HG02571 (cell line): Measurements from ENCODE around the gene HEMK1.

Experiments
- ATAC-seq: cut with Tn5 transposase; IDR thresholded peaks from one replicate; pipeline ENCODE4 v1.9.1; 2021; ENCODE audit warnings: mild to moderate bottlenecking, moderate library complexity; ENCODE audit not compliant: unreplicated experiment

The HEMK1 gene, protein sequence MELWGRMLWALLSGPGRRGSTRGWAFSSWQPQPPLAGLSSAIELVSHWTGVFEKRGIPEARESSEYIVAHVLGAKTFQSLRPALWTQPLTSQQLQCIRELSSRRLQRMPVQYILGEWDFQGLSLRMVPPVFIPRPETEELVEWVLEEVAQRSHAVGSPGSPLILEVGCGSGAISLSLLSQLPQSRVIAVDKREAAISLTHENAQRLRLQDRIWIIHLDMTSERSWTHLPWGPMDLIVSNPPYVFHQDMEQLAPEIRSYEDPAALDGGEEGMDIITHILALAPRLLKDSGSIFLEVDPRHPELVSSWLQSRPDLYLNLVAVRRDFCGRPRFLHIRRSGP

DNA sequence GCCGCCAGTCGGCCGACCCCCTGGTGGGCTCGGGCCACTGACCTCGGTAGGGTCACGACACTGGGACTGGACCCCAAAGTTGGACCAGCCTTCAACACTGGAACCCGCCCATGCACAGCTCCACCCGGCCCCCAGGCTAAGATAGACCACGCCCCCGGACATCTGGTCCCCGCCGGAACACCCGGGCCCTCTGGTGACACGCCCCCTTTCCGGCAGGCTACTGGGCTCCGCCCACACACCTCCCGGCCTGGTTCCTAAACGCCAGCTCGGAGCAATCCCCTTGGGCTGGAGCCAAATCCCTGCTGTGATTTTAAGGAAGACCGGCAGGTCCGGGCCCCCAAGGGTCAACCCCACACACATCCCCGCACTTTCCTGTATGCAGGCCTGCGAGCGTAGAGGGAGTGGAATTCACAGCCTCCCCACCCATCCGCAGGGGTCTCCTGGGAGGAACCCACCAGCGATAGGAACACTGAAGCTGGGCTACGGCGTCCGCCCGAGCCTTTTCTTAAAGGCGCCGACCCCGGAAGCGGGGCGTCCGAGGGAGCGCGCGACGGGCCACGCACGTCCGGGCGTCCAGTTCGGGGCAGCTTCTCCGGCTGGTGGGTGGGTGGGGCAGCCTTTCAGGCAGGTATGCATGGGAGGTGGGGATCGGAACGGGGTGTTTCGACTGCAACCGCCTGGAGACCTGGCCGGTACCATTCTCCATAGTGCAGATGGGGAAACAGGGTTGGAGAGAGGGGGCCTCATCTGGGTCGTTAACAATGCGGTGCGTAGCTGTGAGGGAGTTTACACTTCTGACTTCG lies at the start of gene HEMK1:
HEMK1 (plus strand) TSS at position 576 of the 803 bp plus-strand sequence. CDS start 1,583 bp downstream, outside the sequence.
- peak; percentile 63 for ATAC-seq

DNA sequence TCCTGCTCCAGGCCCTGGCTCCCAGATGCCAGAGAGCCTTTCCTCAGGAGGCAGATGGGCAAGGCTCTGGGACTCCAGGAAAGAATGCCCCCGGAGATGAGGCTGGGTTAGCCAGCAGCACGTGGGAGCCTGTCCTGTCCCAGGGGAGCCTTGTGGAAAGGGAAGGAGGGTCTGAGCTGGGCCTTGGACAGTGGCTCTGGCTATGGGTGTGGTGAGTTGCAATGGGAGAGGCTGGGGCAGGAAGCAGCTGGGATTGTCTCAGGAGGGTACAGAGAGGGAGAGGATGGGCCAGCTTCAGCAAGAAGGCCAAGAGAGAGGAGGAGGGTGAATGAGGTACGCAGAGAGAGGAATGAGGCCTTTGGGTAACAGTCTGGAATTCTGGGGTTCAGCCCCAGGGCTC lies 48.5 kb upstream of the HEMK1 start:
- ATAC-seq, result no peak

DNA sequence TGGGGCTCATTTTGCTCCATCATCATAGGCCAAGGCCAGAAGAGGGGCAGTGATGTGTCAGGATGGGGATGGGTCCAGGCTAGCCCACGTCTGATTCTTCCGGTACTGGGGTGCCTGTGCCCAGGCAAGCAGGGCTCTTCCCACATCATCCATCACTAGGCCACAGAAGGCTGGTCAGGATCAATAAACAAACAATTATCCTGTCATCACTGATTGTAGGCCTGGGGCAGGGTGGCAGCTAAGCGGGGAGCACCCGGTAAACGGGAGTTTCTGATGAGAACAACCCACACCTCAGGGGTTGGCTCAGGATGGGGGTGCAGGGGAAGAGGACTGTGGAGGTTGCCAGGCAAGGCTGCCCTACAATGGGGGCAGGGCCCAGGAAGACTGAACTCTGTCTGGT lies 47.8 kb upstream of the HEMK1 start:
- no peak for ATAC-seq

DNA sequence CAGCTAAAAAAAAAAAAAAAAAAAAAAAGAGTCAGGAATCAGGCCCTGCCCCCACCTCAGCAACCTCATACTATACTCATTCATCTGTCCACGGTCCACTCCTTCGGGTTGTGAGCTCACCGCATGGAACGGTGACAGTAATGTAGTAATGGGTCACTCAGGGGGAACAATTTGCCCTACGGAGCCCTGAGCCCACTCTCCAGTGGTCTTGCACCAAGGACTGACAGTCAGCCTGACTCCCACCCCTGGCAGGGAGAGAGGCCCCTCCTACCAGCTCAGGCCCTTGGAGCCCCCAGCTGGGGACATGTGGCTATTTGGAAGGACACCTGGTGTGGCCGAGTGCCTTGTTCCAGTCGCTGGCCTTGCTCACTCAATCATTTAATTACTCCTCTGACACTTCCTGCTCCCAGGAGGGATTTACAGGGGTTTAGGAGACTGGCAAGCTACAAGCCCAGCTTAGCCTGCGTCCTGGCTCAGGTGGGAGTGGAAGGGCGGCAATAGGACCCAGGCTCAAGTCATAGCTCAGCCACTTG lies 46.0 kb upstream of the HEMK1 start:
- ATAC-seq, result no peak

DNA sequence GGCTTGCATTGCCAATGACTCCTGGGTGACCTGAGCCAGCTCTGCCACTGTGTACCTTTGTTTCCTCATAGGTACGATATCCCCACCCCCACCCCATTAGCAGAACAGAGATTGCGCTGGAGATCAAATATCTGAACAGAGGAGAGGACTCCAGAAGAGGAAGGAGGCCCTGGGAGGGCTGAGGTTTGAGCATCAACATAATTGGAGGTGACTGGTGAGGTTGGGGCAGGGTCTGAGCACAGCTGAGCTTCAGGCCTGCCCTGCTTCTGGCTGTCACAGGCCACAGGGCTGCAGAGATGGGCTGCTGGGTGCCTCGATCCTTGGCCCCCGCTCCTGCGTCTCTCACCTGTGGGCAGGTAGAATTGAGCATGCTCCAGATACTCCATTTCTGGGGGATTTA lies 44.6 kb upstream of the HEMK1 start:
- ATAC-seq, result no peak

DNA sequence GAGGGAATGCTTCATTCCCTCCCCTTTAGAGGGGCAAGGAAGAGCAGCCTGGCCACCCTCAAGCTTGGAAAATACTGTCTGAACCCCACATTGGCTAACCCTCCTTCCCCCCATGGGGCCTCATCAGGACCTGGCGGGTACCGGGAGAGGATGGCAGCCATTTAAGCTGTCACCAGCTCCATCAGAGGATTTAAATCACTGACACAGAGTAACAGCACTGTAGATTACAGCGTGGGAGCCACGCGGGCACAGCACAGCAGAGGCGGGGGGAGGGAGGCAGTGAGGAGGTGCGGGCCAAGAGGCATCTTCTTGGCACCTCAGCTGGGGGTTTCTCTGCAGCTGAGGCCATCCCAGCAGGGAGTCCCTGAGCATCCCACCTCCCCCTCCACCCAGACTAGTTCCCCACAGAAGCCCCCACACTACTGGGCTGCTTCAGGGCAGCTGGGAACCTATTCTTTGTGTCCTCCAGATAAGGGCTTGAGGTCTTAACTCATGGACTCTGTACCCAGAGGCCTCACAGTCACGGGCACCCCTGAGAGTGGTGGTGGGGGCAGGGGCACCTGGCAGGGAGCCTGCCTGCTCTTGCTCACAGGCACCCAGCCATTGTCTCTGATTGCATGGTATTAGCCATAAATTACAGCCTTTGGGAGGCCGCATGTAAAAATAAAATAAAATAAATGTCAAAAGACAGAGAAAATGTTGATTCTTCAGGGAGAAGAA lies 44.0 kb upstream of the HEMK1 start:
- ATAC-seq, result no peak

DNA sequence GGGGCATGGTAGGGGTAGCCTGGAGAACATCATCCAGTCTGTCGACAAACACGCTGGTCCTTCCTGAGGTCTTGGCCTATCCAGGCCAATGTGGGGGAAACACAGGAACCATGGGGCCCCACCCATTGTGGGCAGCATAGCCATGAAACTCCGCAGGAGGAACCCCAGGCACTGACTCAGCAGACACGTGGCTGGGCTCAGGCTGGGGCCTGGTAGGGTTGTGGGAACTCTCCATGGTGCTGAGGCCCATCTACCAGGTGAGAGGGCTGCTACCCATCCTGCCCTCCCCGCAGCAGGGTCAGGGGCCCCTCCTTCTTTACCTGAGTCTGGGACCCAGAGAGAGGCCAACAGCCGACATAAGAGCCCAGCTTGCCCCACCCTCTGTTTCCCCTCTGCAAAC lies 43.3 kb upstream of the HEMK1 start:
- no peak for ATAC-seq

DNA sequence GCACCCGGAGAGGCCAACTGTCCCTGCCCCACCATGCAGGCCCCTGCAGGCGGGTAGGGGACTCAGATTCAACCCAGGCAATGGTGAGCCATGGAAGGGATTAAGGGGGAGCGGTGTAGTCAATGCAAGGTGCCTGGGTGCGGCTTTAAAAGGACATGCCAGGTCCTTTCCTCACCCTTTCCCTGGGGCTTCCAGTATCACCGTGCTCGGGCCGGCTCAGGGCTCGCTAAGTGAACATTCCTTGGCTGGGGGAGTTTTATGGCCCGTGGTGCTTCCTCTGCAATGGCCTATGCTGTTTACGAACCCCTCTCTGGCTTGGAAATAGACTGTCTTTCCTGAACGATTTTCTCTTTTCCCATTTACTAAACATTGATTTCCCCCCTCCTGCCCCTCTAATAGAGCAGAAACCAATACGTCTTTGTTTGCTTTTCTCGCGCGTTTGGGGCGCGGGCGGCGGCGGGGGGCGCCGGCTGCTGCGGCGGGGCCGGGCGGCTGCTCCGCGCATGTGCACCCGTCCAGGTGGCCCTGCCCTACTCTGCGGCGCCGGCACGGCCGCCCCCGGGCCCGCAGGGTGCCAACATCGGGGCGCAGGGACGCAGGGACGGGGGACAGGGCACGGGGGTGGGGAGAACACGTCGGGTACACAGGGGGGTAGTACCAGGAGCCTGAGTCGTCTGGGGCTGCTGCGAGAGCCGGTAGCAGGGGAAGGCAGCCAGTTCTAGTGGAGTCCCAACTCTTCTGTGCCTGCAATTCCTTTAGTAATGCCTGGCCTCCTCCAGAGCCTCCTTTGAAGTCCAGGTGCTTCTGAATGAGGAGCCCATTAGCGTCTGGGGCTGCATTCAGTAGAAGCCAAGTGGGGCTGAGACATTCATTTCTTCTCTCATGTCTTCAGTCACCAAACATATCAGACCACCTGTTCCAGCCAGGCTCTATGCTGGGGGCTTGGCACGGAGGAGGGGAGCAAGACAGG lies 39.0 kb upstream of the HEMK1 start:
- no peak for ATAC-seq

DNA sequence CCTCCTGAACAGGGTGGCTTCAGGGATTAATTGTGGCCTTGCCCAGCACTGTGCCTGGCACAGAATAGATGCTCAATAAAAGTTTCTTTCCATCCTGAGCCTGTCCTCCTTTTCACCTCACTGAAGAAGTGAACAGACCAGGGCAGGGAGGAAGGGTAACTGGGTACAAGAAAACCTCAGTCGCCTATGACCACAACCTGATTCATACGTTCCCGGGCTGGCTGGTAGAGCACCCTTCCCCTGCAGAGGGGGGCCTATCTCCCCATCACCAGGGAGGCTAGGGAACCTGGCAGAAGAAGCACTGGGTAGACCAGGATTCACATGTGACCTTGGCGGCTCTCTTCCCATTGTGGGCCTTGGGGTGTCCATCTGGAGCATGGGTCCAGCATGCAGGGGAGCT lies 38.1 kb upstream of the HEMK1 start:
- no peak for ATAC-seq

DNA sequence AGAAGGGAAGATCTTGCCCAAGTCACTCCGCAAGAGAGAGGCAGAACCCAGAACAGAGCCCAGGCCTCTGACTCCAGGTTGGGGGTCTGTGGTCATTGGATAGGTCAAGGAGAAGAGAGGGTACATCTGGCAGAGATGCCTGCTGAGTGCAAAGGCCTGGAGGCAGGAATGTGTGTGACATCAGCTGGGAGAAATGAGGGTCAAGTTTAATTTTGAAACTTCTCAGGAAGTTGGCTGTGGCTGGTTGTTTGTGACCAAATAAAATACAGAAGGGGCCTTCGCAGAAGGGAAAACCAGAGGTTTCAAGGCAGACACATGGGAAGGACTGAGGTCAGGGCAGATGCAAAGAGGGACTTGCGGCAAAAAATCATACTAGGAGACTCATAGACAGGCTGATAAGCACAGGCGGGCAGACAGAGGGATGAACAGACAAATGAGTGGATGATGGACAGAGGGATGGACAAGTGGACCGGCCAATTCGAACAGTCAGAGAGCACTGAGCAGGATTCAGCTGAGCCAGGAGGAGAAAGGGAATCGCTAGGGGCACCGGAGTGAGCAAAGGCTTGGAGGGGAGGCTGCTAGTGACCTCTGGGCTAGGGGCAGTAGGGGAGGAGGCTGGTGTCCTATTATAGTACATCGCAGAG lies 37.1 kb upstream of the HEMK1 start:
- ATAC-seq, result no peak

DNA sequence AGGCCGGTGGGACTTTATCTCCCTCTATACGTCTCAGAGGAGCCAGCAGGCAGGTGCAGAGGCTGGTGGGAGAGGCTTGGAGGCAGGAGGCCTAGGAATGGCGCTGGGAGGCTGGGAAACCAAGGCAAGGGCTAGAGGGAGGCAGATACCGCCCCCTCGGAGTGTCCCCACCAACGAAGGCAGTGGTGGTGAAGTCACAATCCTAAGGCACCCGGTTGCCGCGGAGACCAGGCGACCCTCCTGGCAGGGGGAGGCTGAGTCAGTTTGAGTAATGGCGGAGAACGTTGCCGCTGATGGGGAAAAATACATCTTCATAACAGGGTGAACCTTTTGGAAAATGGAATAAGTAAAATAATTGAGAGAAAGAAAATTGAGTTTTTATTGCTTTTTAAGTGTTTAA lies 36.0 kb upstream of the HEMK1 start:
- no peak for ATAC-seq

DNA sequence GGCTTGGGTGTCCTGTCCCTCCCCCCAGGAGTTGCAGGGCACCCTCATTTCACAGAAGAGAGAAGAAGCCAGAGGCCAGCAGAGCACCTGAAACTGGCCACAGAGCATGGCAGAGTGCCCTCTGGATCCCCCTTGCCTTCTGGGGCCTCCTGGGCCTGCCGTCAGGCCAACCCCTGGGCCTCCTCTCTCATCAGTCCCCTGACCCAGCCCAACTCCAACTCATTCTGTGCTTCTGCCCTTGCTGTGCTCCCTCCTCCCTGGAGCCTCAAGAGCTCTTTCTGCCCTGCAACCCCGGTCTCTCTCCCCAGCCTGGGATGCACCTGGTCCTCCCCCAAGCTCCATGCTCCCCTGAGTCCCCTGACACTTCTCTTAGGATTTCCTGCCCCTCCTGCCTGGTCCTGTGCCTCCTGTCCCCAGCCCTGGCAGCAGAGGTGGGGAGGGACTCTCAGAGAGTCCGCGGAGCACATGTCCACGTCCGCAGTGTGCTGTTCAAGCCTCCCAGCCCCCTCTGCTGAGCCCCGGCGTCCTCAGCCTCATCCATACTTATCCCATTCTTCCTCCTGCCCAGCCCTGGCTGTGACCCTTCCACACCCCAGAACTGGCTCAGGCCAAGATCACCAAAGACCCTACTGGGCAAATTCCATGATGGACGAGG lies 35.4 kb upstream of the HEMK1 start:
- no peak for ATAC-seq

DNA sequence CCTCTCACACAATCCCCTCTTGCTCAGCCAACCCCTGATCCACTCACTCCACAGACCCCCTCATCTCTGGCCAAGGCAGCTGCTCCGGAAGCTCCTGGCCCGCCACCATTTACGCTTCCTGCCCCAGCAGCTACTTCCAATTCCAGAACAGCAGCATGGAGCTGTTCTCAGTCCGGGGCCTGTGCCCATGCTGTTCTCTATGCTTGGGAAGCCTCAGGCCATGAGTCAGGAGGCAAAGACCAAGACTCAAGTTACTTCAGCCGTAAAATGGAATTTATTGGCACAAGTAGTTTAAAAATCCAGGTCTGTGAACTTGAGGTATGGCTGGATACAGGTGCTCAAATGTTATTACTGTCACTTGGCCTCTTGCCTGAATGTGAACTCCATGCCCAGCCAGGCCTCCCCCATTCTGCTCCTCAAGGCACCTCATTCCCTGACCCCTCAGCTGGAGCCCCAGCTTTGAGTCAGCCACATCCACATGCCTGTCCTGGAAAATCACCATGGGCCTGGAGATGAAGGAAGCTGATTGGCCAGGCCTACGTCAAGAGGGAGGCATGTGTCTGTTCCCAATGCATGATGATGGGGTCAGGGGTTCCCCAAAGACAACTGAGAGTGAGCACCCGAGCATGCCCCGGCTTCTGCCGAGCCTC lies 34.5 kb upstream of the HEMK1 start:
- no peak for ATAC-seq

DNA sequence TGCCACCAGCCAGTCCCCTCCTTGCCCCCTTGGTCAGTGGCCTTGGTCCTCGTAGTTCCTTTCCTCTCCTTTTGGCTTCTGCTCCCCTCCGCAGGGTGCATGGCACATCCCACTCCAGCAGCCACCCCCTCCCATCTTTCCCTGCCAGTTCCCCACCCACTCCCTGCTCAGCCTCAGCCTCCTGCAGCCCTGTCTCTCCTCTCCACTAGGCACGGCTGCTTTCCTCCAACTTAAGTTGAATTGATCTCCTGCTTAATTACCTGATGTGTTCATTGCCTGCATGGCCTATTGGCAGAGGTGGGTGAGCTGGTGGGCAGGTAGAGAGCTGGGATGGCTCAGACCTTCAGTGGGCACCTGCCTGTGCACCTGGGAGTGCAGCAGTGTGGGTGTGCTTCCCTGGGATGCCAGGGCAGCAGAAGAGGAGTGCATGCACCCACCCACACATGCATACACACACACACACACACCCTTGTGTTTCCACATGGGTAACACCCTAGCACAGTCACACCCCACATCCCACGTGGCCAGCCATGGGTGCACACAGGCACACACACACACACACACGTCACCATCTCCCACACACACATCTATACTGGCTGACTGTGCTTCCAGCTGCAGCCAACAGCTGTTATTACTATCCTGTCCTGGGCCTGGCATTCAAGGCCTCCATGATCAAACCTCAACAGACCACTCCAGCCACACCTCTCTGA lies 32.7 kb upstream of the HEMK1 start:
- ATAC-seq, result no peak

DNA sequence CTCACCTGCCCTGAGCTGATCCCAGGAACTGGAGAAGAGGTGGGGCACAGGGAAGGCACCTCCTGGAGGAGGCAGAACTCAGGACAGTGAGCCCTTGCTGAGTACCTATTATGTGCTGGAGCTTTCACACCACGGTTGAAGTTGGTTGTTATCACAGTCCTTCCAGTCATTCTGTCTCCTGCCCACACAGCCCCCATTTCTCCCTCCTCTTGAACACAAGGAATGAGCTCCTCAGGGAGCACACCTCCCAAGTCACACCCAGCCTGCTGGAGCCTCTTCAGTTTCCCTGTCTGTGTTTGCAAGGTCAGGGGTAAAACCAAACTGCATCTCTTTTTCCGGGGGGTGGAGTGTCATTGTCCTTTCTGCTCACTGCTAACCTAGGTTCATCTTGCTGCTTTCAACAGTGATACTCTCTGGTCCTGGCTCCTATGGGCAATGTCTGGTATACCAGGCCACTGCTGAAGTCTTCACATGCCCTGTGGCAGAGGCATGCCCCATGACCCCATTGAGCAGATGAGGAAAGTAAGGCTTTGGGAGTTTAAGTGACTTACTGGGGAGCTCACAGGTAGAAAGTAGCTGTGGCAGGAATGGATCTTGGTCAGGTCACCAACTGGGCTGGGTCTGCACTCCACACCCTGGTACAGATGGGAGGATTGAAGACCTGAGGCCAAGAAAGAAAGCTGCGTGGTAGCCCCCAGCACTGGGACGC lies 31.7 kb upstream of the HEMK1 start:
- ATAC-seq, result no peak

DNA sequence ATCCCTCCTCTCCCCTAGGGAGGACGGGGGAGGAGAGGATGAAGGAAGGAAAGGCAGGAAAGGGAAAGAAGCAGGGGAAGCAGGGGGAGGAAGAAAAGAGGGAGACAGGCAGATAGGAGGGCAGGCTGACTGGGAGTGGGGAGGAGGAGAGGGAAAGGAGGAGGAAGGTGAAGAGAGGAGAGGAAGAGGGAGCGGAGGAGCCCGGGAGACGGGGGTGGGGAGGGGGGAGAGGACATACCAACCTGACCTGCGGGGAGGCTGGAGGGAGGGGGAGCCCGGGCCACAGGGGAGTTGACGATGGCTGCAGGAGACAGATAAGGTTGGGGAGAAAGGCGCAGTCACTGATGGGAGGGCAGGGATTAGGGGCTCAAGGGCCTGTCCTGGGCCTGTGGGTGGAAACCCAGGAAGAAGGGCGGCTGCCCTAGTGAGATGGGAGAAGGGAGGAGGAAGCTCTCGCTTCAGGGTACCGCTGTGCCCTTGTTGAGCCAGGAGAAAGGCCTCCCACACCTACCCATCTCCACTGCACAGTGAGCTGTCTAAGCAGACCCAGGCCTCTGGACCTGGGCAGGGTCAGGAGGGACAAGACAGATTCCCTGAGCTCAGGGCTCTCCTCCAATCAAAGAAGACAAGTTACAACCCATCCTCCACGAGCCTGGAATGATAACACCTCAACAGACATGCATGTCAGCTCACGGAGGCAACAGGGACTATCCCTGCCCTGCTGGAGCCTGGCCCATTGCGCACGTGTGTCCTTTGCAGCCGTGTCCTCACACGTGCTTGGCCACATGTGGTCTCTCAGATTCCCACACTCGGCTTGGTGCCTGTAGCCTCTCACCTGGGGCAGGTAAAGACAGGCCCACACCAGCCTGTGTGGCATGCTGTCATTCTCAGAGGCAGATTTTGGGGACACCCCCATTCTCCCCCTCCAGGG lies 29.7 kb upstream of the HEMK1 start:
- ATAC-seq, result no peak
